Measurements from ENCODE around the gene SPACA4. TPM values are rescaled to one million over a fixed set of nuclear protein-coding genes. Genes with fewer than 3 reads are reported as not detected.

SPACA4 gene
- total RNA-seq, 4 donors from 2014 or later, result not detected

DNA sequence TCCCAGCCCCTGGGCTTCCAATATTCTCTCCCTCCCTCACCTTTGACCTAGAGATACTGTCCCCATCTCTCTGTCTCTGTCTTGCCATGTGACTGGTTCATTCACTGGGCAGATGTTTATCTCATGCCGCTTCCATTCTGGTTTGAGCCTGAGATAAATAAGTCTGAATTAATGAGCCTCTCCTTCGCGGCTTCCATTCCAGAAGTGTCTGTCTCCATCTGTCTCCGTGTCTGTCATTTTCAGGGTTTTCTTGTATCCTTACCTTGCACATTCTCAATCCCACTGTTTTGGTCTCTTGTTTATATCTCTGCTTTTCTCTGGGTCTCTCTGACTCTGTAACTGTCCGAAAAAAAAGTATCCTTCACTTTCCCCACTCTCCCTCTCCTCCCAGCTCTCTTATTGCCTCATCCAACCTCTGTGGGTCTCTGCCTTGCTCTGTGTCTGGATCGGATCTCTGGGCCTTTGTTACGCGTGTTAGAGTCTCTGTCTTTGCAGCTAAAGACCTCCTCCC is 17.1 kb downstream of the SPACA4 start:
- Histone ChIP-seq H3K27me3 (no peaks in the 10 kb centered on the region), H3K27ac (replicated peaks in 1 of 4) (peak overlapping the region; percentile 77 to 95 (median 82)), H3K36me3 (peaks cover 0 to 34% (median 23%) of the 10 kb centered on the region in 4 donors), H3K9me3 (no peaks in the 10 kb centered on the region), H3K4me3 (peak overlapping the region; percentile 41 to 60 (median 54)), H3K4me1 (peaks cover 31 to 60% (median 52%) of the 10 kb centered on the region in 4 donors)
- TF ChIP-seq EP300 (IDR thresholded peaks at IDR 0.05), result no peak
- no peak for TF ChIP-seq POLR2A (IDR thresholded peaks at IDR 0.05; ENCODE audit: low read depth)
- TF ChIP-seq, protein P1, sequence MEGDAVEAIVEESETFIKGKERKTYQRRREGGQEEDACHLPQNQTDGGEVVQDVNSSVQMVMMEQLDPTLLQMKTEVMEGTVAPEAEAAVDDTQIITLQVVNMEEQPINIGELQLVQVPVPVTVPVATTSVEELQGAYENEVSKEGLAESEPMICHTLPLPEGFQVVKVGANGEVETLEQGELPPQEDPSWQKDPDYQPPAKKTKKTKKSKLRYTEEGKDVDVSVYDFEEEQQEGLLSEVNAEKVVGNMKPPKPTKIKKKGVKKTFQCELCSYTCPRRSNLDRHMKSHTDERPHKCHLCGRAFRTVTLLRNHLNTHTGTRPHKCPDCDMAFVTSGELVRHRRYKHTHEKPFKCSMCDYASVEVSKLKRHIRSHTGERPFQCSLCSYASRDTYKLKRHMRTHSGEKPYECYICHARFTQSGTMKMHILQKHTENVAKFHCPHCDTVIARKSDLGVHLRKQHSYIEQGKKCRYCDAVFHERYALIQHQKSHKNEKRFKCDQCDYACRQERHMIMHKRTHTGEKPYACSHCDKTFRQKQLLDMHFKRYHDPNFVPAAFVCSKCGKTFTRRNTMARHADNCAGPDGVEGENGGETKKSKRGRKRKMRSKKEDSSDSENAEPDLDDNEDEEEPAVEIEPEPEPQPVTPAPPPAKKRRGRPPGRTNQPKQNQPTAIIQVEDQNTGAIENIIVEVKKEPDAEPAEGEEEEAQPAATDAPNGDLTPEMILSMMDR (IDR thresholded peaks at IDR 0.05), result no peak
- no peak for TF ChIP-seq POLR2AphosphoS5 (IDR thresholded peaks at IDR 0.05)
- intact Hi-C loops (cut with DNase I), result no loop called here
- DNase-seq (ENCODE audit: extremely low spot score), result no peak
- WGBS, result 5% methylated on average over 8 of the region's 8 CpGs

DNA sequence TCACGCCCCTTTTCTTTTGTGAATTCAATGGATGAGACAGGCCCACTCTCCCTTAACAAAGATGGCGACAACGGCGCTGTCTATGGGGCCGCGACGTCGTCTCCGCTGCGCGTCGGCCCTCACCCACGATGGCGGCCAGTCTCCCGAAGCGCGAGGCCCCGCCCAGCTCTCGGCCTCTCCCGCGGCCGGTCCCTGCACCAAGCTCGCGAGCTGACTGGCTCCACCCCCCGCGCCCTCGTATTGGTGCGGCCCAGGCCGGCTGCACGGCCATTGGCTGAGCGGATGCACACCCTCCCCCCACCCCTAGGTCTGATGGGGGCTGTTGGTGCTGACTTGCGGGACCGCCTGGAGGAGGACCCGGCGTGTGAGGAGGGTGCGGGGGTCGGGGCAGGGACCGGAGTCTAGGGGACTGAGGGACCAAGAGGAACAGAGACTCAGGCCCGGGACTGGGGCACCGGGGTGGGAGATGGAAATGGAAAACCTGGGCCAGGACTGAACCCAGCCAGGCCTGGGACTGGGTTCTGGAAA is 17.6 kb downstream of the SPACA4 start:
- Histone ChIP-seq H3K27ac (replicated peaks in 1 of 4) (peak overlapping the region; percentile 77 to 95 (median 84)), H3K27me3 (no peaks in the 10 kb centered on the region), H3K4me1 (peaks cover 31 to 65% (median 56%) of the 10 kb centered on the region in 4 donors), H3K4me3 (peak overlapping the region; percentile 54 to 69 (median 57)), H3K9me3 (no peaks in the 10 kb centered on the region), H3K36me3 (peaks cover 0 to 39% (median 23%) of the 10 kb centered on the region in 4 donors)
- intact Hi-C loops (cut with DNase I), result no loop called here
- 1% methylated on average over 24 of the region's 40 CpGs for WGBS
- peak; percentile 99 for DNase-seq (ENCODE audit: extremely low spot score)
- TF ChIP-seq POLR2AphosphoS5 (IDR thresholded peaks at IDR 0.05) (peak in 1 of 2 donors; percentile 86), EP300 (IDR thresholded peaks at IDR 0.05) (no peak), POLR2A (IDR thresholded peaks at IDR 0.05; ENCODE audit: low read depth) (no peak)
- TF ChIP-seq, protein P1 (IDR thresholded peaks at IDR 0.05), result no peak

DNA sequence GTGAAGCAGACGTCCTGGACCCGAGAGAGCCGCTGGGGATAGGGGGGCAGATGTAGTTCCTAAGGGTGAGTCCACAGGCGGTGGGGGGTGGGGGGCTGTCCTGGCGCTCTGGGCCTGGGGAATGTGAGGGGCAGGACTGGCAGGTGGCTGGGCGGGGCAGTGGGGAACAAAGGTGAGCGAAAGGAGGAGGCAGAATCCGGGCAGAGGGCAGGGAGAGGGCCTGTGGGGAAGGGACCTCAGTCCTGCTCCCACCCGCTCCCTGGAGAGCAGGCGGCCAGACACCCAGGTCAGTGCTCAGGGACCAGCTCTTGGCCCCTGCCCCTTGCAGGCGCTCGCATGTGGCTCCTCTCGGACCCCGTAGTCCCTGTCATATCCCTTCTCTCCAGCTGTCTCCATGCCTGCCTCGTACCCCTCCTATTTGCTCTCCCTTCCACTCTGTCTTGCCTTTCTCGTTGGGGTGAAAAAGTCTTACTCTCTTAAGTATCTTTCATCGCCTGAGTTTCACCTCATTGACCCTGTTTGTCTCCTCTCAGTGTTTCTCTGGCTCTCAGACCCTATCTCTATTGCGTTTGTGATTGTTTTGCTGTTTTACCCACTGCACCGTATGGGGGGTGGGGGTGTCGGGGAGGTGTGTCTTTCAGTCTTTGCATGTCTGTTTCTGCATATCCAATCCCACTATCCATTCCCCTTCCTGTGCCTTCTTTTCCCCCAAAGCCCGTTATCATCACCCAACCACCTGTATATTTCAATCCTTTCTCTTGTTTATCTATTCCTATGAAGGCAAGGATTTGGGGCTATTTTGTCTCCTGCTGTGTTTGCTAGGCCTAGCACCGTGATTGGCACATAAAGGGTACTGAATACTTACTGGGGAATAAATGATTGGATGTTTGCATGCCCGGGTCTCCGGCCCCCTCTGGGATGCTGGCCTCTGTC is 18.5 kb downstream of the SPACA4 start:
- TF ChIP-seq EP300 (IDR thresholded peaks at IDR 0.05) (no peak), POLR2AphosphoS5 (IDR thresholded peaks at IDR 0.05) (no peak), POLR2A (IDR thresholded peaks at IDR 0.05; ENCODE audit: low read depth) (no peak)
- TF ChIP-seq, protein P1 (IDR thresholded peaks at IDR 0.05), result no peak
- WGBS, result 59% methylated on average over 23 of the region's 24 CpGs
- H3K27me3 ChIP-seq, result no peaks in the 10 kb centered on the region
- H3K4me3 ChIP-seq, result peak overlapping the region; percentile 54 to 69 (median 57)
- H3K27ac ChIP-seq (replicated peaks in 1 of 4), result peak overlapping the region; percentile 77 to 95 (median 84)
- H3K4me1 ChIP-seq, result peaks cover 32 to 68% (median 59%) of the 10 kb centered on the region in 4 donors
- no peaks in the 10 kb centered on the region for H3K9me3 ChIP-seq
- no peak for DNase-seq (ENCODE audit: extremely low spot score)
- intact Hi-C loops (cut with DNase I), result no loop called here
- peaks cover 0 to 48% (median 23%) of the 10 kb centered on the region in 4 donors for H3K36me3 ChIP-seq

DNA sequence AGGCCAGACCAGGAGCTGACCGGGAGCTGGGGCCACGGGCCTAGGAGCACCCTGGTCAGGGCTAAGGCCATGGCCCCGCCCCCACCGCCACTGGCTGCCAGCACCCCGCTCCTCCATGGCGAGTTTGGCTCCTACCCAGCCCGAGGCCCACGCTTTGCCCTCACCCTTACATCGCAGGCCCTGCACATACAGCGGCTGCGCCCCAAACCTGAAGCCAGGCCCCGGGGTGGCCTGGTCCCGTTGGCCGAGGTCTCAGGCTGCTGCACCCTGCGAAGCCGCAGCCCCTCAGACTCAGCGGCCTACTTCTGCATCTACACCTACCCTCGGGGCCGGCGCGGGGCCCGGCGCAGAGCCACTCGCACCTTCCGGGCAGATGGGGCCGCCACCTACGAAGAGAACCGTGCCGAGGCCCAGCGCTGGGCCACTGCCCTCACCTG is 19.4 kb downstream of the SPACA4 start:
- WGBS, result 94% methylated on average over 17 of the region's 30 CpGs
- Histone ChIP-seq H3K27me3 (no peaks in the 10 kb centered on the region), H3K36me3 (peaks cover 0 to 51% (median 22%) of the 10 kb centered on the region in 4 donors), H3K9me3 (no peaks in the 10 kb centered on the region), H3K4me3 (no peak overlapping the region), H3K4me1 (peaks cover 38 to 69% (median 62%) of the 10 kb centered on the region in 4 donors), H3K27ac (replicated peaks in 1 of 4) (peak overlapping the region in 2 of 4 donors; percentile 77 to 80)
- no peak for DNase-seq (ENCODE audit: extremely low spot score)
- no peak for TF ChIP-seq EP300 (IDR thresholded peaks at IDR 0.05)
- no peak for TF ChIP-seq POLR2AphosphoS5 (IDR thresholded peaks at IDR 0.05)
- TF ChIP-seq, protein P1 (IDR thresholded peaks at IDR 0.05), result no peak
- TF ChIP-seq POLR2A (IDR thresholded peaks at IDR 0.05; ENCODE audit: low read depth), result no peak
- intact Hi-C loops (cut with DNase I), result no loop called here

Measured in esophagus muscularis mucosa (tissue), 4 donors.